Measurements from ENCODE around the gene ANKRD45. TPM values are rescaled to one million over a fixed set of nuclear protein-coding genes. Genes with fewer than 3 reads are reported as not detected.
"Not testable (repeated sequence)": the region's sequence is repeated elsewhere in the genome, so short reads cannot be mapped to it uniquely, and the experiment has no call there.

Gene ANKRD45
- total RNA-seq, 1 donor from 2014 or later = 0.87 TPM

- no peak for ATAC-seq
- DNase-seq = no peak
- intact Hi-C loops (cut with DNase I) = no loop called here
Observed at GRCh38 chr1:173638043-173639021, 31.3 kb downstream of the ANKRD45 start.

GRCh38 chr1:173637236-173638042 is 32.2 kb downstream of the ANKRD45 start:
- H3K27me3 ChIP-seq; H3K9me3 ChIP-seq; H3K4me1 ChIP-seq; H3K4me3 ChIP-seq; H3K27ac ChIP-seq; DNase-seq; H3K36me3 ChIP-seq; ATAC-seq; intact Hi-C loops (cut with DNase I): not testable (repeated sequence)

More at GRCh38 chr1:173638043-173639021, 31.3 kb downstream of the ANKRD45 start:
- no peaks in the 10 kb centered on the region for H3K4me1 ChIP-seq
- no peak for TF ChIP-seq CTCF (IDR thresholded peaks at IDR 0.05)
- H3K4me3 ChIP-seq = no peak overlapping the region
- no peaks in the 10 kb centered on the region for H3K36me3 ChIP-seq
- H3K27me3 ChIP-seq = no peaks in the 10 kb centered on the region
- H3K9me3 ChIP-seq = no peaks in the 10 kb centered on the region
- no peak overlapping the region for H3K27ac ChIP-seq

GRCh38 chr1:173635116-173635515 is 34.5 kb downstream of the ANKRD45 start, which contains the start of gene TEX50:
Gene TEX50, plus strand, starts transcription at chr1:173635338. Its CDS starts 184 bp downstream, at chr1:173635522.
- ATAC-seq (no peak), DNase-seq (no peak)
- Histone ChIP-seq H3K4me3 (no peak within 1 kb of the TSS), H3K27me3 (no peaks in the 10 kb centered on the region), H3K36me3 (no peaks in the 10 kb centered on the region), H3K27ac (no peak within 1 kb of the TSS), H3K9me3 (no peaks in the 10 kb centered on the region), H3K4me1 (no peaks in the 10 kb centered on the region)
- no peak for TF ChIP-seq CTCF (IDR thresholded peaks at IDR 0.05)
- intact Hi-C loops (cut with DNase I) = no loop called here

- Histone ChIP-seq H3K36me3 (no peaks in the 10 kb centered on the region), H3K4me1 (no peaks in the 10 kb centered on the region), H3K4me3 (no peak overlapping the region), H3K9me3 (no peaks in the 10 kb centered on the region), H3K27ac (no peak overlapping the region), H3K27me3 (no peaks in the 10 kb centered on the region)
- no peak for TF ChIP-seq CTCF (IDR thresholded peaks at IDR 0.05)
- ATAC-seq (no peak), DNase-seq (no peak)
- intact Hi-C loops (cut with DNase I) = no loop called here
Observed at GRCh38 chr1:173628888-173629287, 40.8 kb downstream of the ANKRD45 start.

DNA sequence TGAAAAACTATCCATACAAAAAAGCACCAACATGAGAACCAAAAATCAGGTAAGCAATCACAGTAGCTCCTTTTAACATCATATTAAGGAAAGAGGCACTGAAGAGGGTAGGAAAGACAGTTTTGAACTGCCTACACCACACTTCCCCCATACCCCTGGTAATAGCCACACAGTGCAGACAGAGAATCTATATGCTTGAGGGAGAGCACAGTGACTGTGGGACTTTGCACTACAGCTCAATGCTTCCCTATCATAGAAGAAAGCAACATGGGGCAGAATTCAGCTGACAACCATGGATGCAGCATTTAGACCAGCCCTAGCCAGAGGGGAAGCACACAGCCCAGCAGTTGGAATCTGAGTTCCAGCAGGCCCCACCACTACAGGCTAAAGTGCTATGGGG is 42.4 kb downstream of the ANKRD45 start:
- ATAC-seq (no peak), DNase-seq (no peak)
- Histone ChIP-seq H3K4me1 (no peaks in the 10 kb centered on the region), H3K27ac (no peak overlapping the region), H3K4me3 (no peak overlapping the region), H3K9me3 (no peaks in the 10 kb centered on the region), H3K27me3 (no peaks in the 10 kb centered on the region), H3K36me3 (no peaks in the 10 kb centered on the region)
- intact Hi-C loops (cut with DNase I) = no loop called here
- no peak for TF ChIP-seq CTCF (IDR thresholded peaks at IDR 0.05)

- intact Hi-C loops (cut with DNase I) = no loop called here
- Histone ChIP-seq H3K9me3 (no peaks in the 10 kb centered on the region), H3K4me3 (no peak overlapping the region), H3K4me1 (no peaks in the 10 kb centered on the region), H3K36me3 (no peaks in the 10 kb centered on the region), H3K27me3 (no peaks in the 10 kb centered on the region), H3K27ac (no peak overlapping the region)
- DNase-seq = no peak
- no peak for TF ChIP-seq CTCF (IDR thresholded peaks at IDR 0.05)
- ATAC-seq = no peak
Observed at GRCh38 chr1:173616859-173617258, 52.8 kb downstream of the ANKRD45 start.

DNA sequence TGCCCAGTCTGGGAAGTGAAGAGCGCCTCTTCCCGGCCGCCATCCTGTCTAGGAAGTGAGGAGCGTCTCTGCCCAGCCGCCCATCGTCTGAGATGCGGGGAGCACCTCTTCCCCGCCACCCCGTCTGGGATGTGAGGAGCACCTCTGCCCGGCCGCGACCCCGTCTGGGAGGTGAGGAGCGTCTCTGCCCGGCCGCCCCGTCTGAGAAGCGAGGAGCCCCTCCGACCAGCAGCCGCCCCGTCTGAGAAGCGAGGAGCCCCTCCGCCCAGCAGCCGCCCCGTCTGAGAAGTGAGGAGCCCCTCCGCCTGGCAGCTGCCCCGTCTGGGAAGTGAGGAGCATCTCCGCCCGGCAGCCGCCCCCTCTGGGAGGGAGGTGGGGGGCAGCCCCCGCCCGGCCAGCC is 56.6 kb downstream of the ANKRD45 start:
- H3K27ac ChIP-seq; H3K36me3 ChIP-seq; H3K4me1 ChIP-seq; H3K9me3 ChIP-seq; H3K27me3 ChIP-seq; intact Hi-C loops (cut with DNase I); ATAC-seq; DNase-seq; H3K4me3 ChIP-seq: not testable (repeated sequence)

Measured in upper lobe of right lung (tissue), 1 donor.